Hepatocyte (in vitro differentiated cells): ENCODE results near the gene IFNGR2.

Source experiments
- CTCF ChIP-seq: fragments of 200-600 bp; sonication (generic); IDR thresholded peaks from 2 replicates; pipeline ENCODE4 v1.5.1; 2016; ENCODE audit warnings: antibody characterized with exemption, mild to moderate bottlenecking; ENCODE audit not compliant: poor library complexity
- EZH2 ChIP-seq: fragments of 200-600 bp; sonication (generic); IDR thresholded peaks from 2 replicates; pipeline ENCODE4 v1.6.1; 2016; ENCODE audit warnings: antibody characterized with exemption, mild to moderate bottlenecking, borderline replicate concordance
- EZH2phosphoT487 ChIP-seq: fragments of 200-600 bp; sonication (generic); IDR thresholded peaks from one replicate; pipeline ENCODE4 v1.6.1; 2018; ENCODE audit warnings: antibody characterized with exemption, mild to moderate bottlenecking, low read depth, moderate library complexity; ENCODE audit not compliant: unreplicated experiment, severe bottlenecking

- no peak for TF ChIP-seq CTCF
- TF ChIP-seq EZH2: no peak
- TF ChIP-seq EZH2phosphoT487: no peak
Measured at GRCh38 chr21:33383056-33383888, 19.9 kb upstream of the IFNGR2 start.
